ENCODE data around the gene HLA-E. TPM values are rescaled to one million over a fixed set of nuclear protein-coding genes. Genes with fewer than 3 reads are reported as not detected.
"Not testable (repeated sequence)": the region's sequence is repeated elsewhere in the genome, so short reads cannot be mapped to it uniquely, and the experiment has no call there.

The HLA-E gene
- total RNA-seq, 1 donor from 2014 or later: 483 TPM

- Mint-ChIP-seq H3K27ac (peak overlapping the region; percentile 55), H3K36me3 (ENCODE audit: low read depth) (peaks cover 23% of the 10 kb centered on the region), H3K9me3 (peaks cover 23% of the 10 kb centered on the region), H3K4me1 (ENCODE audit: low read depth) (peaks cover 51% of the 10 kb centered on the region)
- intact Hi-C loops (cut with micrococcal nuclease): loop anchor here (2.0 kb wide), 1 partner anchor 21 kb away; no protein-coding TSS in a partner anchor
- H3K4me3 Mint-ChIP-seq; DNase-seq (ENCODE audit: low spot score); H3K27me3 Mint-ChIP-seq (ENCODE audit: insufficient read depth): not testable (repeated sequence)
Observed at GRCh38 chr6:30517767-30518504, 28.6 kb downstream of the HLA-E start.

- Mint-ChIP-seq H3K4me1 (ENCODE audit: low read depth) (peaks cover 58% of the 10 kb centered on the region), H3K9me3 (peaks cover 25% of the 10 kb centered on the region), H3K36me3 (ENCODE audit: low read depth) (peaks cover 25% of the 10 kb centered on the region), H3K27ac (peak overlapping the region; percentile 55)
- H3K27me3 Mint-ChIP-seq (ENCODE audit: insufficient read depth); H3K4me3 Mint-ChIP-seq; intact Hi-C loops (cut with micrococcal nuclease); DNase-seq (ENCODE audit: low spot score): not testable (repeated sequence)
Observed at GRCh38 chr6:30518505-30519145, 29.3 kb downstream of the HLA-E start.

DNA sequence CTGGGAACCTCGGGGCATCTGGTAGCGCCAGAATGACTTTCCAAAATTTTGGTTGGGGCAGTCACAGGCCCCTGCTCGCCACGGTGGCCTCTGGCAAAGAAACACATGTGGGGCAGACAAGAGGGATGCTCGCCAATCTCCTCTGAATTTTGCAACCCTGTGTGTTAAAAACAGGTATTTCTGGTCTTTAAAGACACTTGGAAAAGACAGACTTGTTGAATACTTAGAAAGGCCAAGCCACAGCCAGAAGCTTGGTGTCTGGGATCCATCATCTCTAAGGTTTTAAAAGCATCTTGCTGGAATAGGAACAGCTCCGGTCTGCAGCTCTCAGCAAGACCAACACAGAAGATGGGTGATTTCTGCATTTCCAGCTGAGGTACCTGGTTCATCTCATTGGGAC, 31.2 kb downstream of the HLA-E start:
- peaks cover 39% of the 10 kb centered on the region for H3K9me3 Mint-ChIP-seq
- no peak overlapping the region for H3K4me3 Mint-ChIP-seq
- DNase-seq (ENCODE audit: low spot score): no peak
- H3K27ac Mint-ChIP-seq: no peak overlapping the region
- peaks cover 54% of the 10 kb centered on the region for H3K4me1 Mint-ChIP-seq (ENCODE audit: low read depth)
- intact Hi-C loops (cut with micrococcal nuclease): no loop called here
- no peaks in the 10 kb centered on the region for H3K27me3 Mint-ChIP-seq (ENCODE audit: insufficient read depth)
- peaks cover 35% of the 10 kb centered on the region for H3K36me3 Mint-ChIP-seq (ENCODE audit: low read depth)

- peaks cover 39% of the 10 kb centered on the region for H3K9me3 Mint-ChIP-seq
- H3K27ac Mint-ChIP-seq; intact Hi-C loops (cut with micrococcal nuclease); DNase-seq (ENCODE audit: low spot score); H3K27me3 Mint-ChIP-seq (ENCODE audit: insufficient read depth); H3K4me3 Mint-ChIP-seq: not testable (repeated sequence)
- H3K4me1 Mint-ChIP-seq (ENCODE audit: low read depth): peaks cover 55% of the 10 kb centered on the region
- H3K36me3 Mint-ChIP-seq (ENCODE audit: low read depth): peaks cover 35% of the 10 kb centered on the region
Observed at GRCh38 chr6:30521082-30521481, 31.8 kb downstream of the HLA-E start.

- H3K4me3 Mint-ChIP-seq; DNase-seq (ENCODE audit: low spot score); H3K27me3 Mint-ChIP-seq (ENCODE audit: insufficient read depth); intact Hi-C loops (cut with micrococcal nuclease): not testable (repeated sequence)
- Mint-ChIP-seq H3K4me1 (ENCODE audit: low read depth) (peaks cover 52% of the 10 kb centered on the region), H3K9me3 (peaks cover 39% of the 10 kb centered on the region), H3K27ac (peak overlapping the region; percentile 10), H3K36me3 (ENCODE audit: low read depth) (peaks cover 35% of the 10 kb centered on the region)
Observed at GRCh38 chr6:30521952-30522351, 32.6 kb downstream of the HLA-E start.

GRCh38 chr6:30526444-30526843, 37.1 kb downstream of the HLA-E start:
- Mint-ChIP-seq H3K4me1 (ENCODE audit: low read depth) (peaks cover 74% of the 10 kb centered on the region), H3K27ac (peak overlapping the region; percentile 18), H3K36me3 (ENCODE audit: low read depth) (peaks cover 26% of the 10 kb centered on the region), H3K9me3 (peaks cover 28% of the 10 kb centered on the region)
- not testable (repeated sequence) for DNase-seq (ENCODE audit: low spot score); H3K4me3 Mint-ChIP-seq; H3K27me3 Mint-ChIP-seq (ENCODE audit: insufficient read depth)
- intact Hi-C loops (cut with micrococcal nuclease): loop anchor here (5.0 kb wide), 2 partner anchors 211 to 286 kb away; no protein-coding TSS in a partner anchor

- peaks cover 10% of the 10 kb centered on the region for H3K9me3 Mint-ChIP-seq
- peaks cover 76% of the 10 kb centered on the region for H3K4me1 Mint-ChIP-seq (ENCODE audit: low read depth)
- intact Hi-C loops (cut with micrococcal nuclease): loop anchor here (1.0 to 5.0 kb wide), 5 partner anchors 15 to 283 kb away; partner anchors contain the start of gene HLA-E
- peak; percentile 44 for DNase-seq (ENCODE audit: low spot score)
- H3K4me3 Mint-ChIP-seq: peak overlapping the region; percentile 42
- H3K27me3 Mint-ChIP-seq (ENCODE audit: insufficient read depth): not testable (repeated sequence)
- peak overlapping the region; percentile 96 for H3K27ac Mint-ChIP-seq
- peaks cover 13% of the 10 kb centered on the region for H3K36me3 Mint-ChIP-seq (ENCODE audit: low read depth)
Observed at GRCh38 chr6:30529349-30529875, 40.1 kb downstream of the HLA-E start.

- Mint-ChIP-seq H3K4me3 (peak overlapping the region; percentile 35), H3K36me3 (ENCODE audit: low read depth) (peaks cover 12% of the 10 kb centered on the region), H3K4me1 (ENCODE audit: low read depth) (peaks cover 75% of the 10 kb centered on the region), H3K27me3 (ENCODE audit: insufficient read depth) (no peaks in the 10 kb centered on the region), H3K9me3 (peaks cover 4% of the 10 kb centered on the region), H3K27ac (peak overlapping the region; percentile 96)
- no peak for DNase-seq (ENCODE audit: low spot score)
- intact Hi-C loops (cut with micrococcal nuclease): no loop called here
Observed at GRCh38 chr6:30530014-30530413, 40.7 kb downstream of the HLA-E start.

DNA sequence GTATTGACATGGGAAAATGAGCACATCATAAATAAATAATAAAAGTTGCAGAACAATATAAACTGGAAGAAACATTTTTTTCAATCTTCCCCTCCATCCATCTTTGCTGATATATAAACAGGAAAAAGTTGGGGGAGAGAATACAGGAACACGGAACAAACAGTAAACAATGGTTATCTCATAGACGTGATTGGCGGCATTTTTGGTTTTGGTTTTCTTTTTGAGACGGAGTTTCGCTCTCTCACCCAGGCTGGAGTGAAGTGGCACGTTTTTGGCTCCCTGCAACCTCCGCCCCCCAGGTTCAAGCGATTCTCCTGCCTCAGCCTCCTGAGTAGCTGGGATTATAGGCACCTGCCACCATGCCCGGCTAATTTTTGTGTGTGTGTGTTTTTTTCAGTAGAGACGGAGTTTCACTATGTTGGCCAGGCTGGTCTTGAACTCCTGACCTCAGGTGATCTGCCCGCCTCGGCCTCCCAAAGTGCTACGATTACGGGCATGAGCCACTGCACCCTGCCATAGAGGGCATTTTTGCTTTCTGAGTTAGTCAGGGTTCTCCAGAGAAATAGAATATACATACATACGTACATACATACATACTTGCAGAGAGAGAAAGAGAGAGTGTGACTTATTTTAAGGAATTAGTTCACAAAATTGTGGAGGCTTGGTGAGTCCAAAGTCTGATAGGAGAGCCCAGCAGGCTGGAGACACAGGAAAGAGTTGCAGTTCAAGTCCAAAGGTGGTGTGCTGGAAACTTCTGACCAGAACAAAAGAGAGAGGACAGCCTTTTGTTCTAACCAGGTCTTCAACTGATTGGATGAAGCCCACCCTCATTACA, 44.4 kb downstream of the HLA-E start:
- peak overlapping the region; percentile 55 for H3K27ac Mint-ChIP-seq
- H3K4me1 Mint-ChIP-seq (ENCODE audit: low read depth): peaks cover 52% of the 10 kb centered on the region
- H3K36me3 Mint-ChIP-seq (ENCODE audit: low read depth): peaks cover 9% of the 10 kb centered on the region
- H3K27me3 Mint-ChIP-seq (ENCODE audit: insufficient read depth): no peaks in the 10 kb centered on the region
- no peak for DNase-seq (ENCODE audit: low spot score)
- no peaks in the 10 kb centered on the region for H3K9me3 Mint-ChIP-seq
- intact Hi-C loops (cut with micrococcal nuclease): no loop called here
- H3K4me3 Mint-ChIP-seq: peak overlapping the region; percentile 53

- Mint-ChIP-seq H3K27me3 (ENCODE audit: insufficient read depth) (no peaks in the 10 kb centered on the region), H3K9me3 (no peaks in the 10 kb centered on the region), H3K36me3 (ENCODE audit: low read depth) (peaks cover 1% of the 10 kb centered on the region), H3K4me3 (no peak overlapping the region), H3K4me1 (ENCODE audit: low read depth) (peaks cover 31% of the 10 kb centered on the region), H3K27ac (no peak overlapping the region)
- intact Hi-C loops (cut with micrococcal nuclease): no loop called here
- no peak for DNase-seq (ENCODE audit: low spot score)
Observed at GRCh38 chr6:30537931-30538330, 48.6 kb downstream of the HLA-E start.

DNA sequence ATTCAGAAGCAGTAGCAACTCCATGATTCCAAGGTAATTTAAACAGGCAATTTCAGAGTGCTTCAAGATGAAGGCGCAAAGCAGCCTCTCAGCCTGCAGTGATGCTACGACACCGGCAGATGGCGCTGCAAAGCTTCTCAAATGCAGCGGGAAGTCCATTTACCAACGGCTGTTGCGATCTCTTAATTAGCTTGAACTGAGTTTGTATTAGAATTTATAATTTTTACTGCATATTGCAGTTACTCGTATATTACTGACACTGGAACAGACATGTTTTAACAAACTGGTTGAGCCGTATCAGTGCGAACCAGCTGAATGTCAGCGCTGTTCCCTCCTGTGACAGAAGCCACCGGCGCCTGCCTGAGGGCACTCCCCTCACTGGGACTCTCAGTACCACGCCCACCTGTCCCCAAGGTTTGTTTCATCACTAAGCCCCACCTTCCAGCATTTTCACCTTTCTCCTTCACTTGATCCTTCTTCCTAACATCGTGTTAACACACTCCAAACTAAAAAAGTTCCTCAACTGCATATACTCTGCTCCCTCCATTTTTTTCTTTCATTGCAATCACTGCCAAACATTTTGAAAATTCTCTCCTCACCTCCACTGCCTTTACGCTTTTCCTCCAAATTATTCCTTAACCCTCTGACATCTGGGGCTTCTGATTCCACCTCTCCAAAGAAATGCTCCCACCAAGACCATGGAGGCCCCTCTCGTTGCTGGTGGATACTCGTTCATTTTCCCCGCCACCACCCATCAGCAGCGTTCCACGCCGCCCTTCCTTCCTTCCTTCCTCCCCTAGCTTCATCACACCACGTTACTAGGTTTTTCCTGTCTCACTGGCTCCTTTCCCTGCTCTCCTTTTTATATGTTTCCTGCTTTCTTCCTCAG, 52.5 kb downstream of the HLA-E start:
- Mint-ChIP-seq H3K9me3 (no peaks in the 10 kb centered on the region), H3K4me1 (ENCODE audit: low read depth) (peaks cover 39% of the 10 kb centered on the region), H3K4me3 (peak overlapping the region; percentile 81), H3K36me3 (ENCODE audit: low read depth) (peaks cover 19% of the 10 kb centered on the region), H3K27me3 (ENCODE audit: insufficient read depth) (no peaks in the 10 kb centered on the region), H3K27ac (peak overlapping the region; percentile 78)
- peak; percentile 69 for DNase-seq (ENCODE audit: low spot score)
- intact Hi-C loops (cut with micrococcal nuclease): loop anchor here (1.0 kb wide), 6 partner anchors 9 to 56 kb away; partner anchors contain the start of genes ABCF1, GNL1 and HLA-E

DNA sequence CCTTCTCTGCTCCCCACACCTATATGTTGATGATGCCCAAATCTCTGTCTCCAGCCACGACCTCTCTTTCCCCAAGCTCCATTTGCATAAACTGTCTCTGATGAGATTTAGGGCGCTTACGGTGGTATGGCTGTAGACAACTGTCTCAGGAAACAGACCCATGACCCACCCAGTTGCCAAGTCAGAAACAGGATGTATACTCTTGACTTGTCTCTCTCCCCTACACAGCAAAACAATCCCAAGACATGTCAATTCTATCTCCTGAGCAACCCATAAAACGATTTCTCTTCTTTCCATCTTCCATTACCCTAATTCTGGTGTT, 53.1 kb downstream of the HLA-E start:
- Mint-ChIP-seq H3K36me3 (ENCODE audit: low read depth) (peaks cover 20% of the 10 kb centered on the region), H3K4me1 (ENCODE audit: low read depth) (peaks cover 39% of the 10 kb centered on the region), H3K4me3 (peak overlapping the region; percentile 81), H3K9me3 (no peaks in the 10 kb centered on the region), H3K27ac (peak overlapping the region; percentile 78), H3K27me3 (ENCODE audit: insufficient read depth) (no peaks in the 10 kb centered on the region)
- DNase-seq (ENCODE audit: low spot score): no peak
- intact Hi-C loops (cut with micrococcal nuclease): no loop called here

All from activated T-helper 1 cell treated with anti-CD3 and anti-CD28 coated beads, Interleukin-12 subunit alpha, Interleukin-12 subunit beta, Interleukin-2, Interleukin-4 antibody, amounts not matched to agents 30 ng/mL and 10 ng/mL and 1 ng/mL, durations not matched to agents 14 hours and 24 hours and 36 hours (primary cell).